Measurements from ENCODE around the gene FNIP2. TPM values are rescaled to one million over a fixed set of nuclear protein-coding genes. Genes with fewer than 3 reads are reported as not detected.
"Not testable (repeated sequence)": the region's sequence is repeated elsewhere in the genome, so short reads cannot be mapped to it uniquely, and the experiment has no call there.

FNIP2 gene
- total RNA-seq, 1 donor from 2014 or later, result 56.0 TPM

GRCh38 chr4:158894826-158895225, 126.0 kb downstream of the FNIP2 start:
- Mint-ChIP-seq H3K27me3 (no peaks in the 10 kb centered on the region), H3K4me3 (ENCODE audit: low read depth) (no peak overlapping the region), H3K4me1 (ENCODE audit: low read depth) (peaks cover 8% of the 10 kb centered on the region), H3K36me3 (ENCODE audit: insufficient read depth) (peaks cover 43% of the 10 kb centered on the region), H3K27ac (no peak overlapping the region), H3K9me3 (ENCODE audit: low read depth) (peaks cover 14% of the 10 kb centered on the region)
- DNase-seq (ENCODE audit: low spot score, unreplicated experiment), result no peak
- no peak for TF ChIP-seq CTCF (IDR thresholded peaks at IDR 0.05; ENCODE audit: unreplicated experiment)

GRCh38 chr4:158895797-158896576, 127.2 kb downstream of the FNIP2 start:
- Mint-ChIP-seq H3K4me3 (ENCODE audit: low read depth) (no peak overlapping the region), H3K9me3 (ENCODE audit: low read depth) (peaks cover 18% of the 10 kb centered on the region), H3K36me3 (ENCODE audit: insufficient read depth) (peaks cover 50% of the 10 kb centered on the region), H3K27me3 (no peaks in the 10 kb centered on the region), H3K27ac (no peak overlapping the region), H3K4me1 (ENCODE audit: low read depth) (peaks cover 11% of the 10 kb centered on the region)
- no peak for DNase-seq (ENCODE audit: low spot score, unreplicated experiment)
- no peak for TF ChIP-seq CTCF (IDR thresholded peaks at IDR 0.05; ENCODE audit: unreplicated experiment)

- H3K27ac Mint-ChIP-seq; DNase-seq (ENCODE audit: low spot score, unreplicated experiment); H3K27me3 Mint-ChIP-seq; H3K4me3 Mint-ChIP-seq (ENCODE audit: low read depth): not testable (repeated sequence)
- H3K4me1 Mint-ChIP-seq (ENCODE audit: low read depth), result peaks cover 11% of the 10 kb centered on the region
- peaks cover 24% of the 10 kb centered on the region for H3K9me3 Mint-ChIP-seq (ENCODE audit: low read depth)
- peaks cover 55% of the 10 kb centered on the region for H3K36me3 Mint-ChIP-seq (ENCODE audit: insufficient read depth)
Measured at GRCh38 chr4:158896577-158897238, 127.9 kb downstream of the FNIP2 start.

GRCh38 chr4:158900408-158900807, 131.6 kb downstream of the FNIP2 start:
- Mint-ChIP-seq H3K4me1 (ENCODE audit: low read depth) (peaks cover 37% of the 10 kb centered on the region), H3K9me3 (ENCODE audit: low read depth) (peaks cover 24% of the 10 kb centered on the region), H3K36me3 (ENCODE audit: insufficient read depth) (peaks cover 59% of the 10 kb centered on the region)
- not testable (repeated sequence) for H3K27me3 Mint-ChIP-seq; H3K4me3 Mint-ChIP-seq (ENCODE audit: low read depth); DNase-seq (ENCODE audit: low spot score, unreplicated experiment); H3K27ac Mint-ChIP-seq

GRCh38 chr4:158902280-158903078, 133.7 kb downstream of the FNIP2 start:
- peak; percentile 26 for TF ChIP-seq CTCF (IDR thresholded peaks at IDR 0.05; ENCODE audit: unreplicated experiment)
- peaks cover 18% of the 10 kb centered on the region for H3K9me3 Mint-ChIP-seq (ENCODE audit: low read depth)
- H3K36me3 Mint-ChIP-seq (ENCODE audit: insufficient read depth), result peaks cover 45% of the 10 kb centered on the region
- DNase-seq (ENCODE audit: low spot score, unreplicated experiment), result peak; percentile 55
- H3K4me1 Mint-ChIP-seq (ENCODE audit: low read depth), result peaks cover 38% of the 10 kb centered on the region
- not testable (repeated sequence) for H3K4me3 Mint-ChIP-seq (ENCODE audit: low read depth); H3K27me3 Mint-ChIP-seq
- peak overlapping the region; percentile 66 for H3K27ac Mint-ChIP-seq

- Mint-ChIP-seq H3K4me1 (ENCODE audit: low read depth) (peaks cover 38% of the 10 kb centered on the region), H3K36me3 (ENCODE audit: insufficient read depth) (peaks cover 41% of the 10 kb centered on the region), H3K4me3 (ENCODE audit: low read depth) (no peak overlapping the region), H3K27ac (peak overlapping the region; percentile 66), H3K9me3 (ENCODE audit: low read depth) (peaks cover 17% of the 10 kb centered on the region), H3K27me3 (no peaks in the 10 kb centered on the region)
- TF ChIP-seq CTCF (IDR thresholded peaks at IDR 0.05; ENCODE audit: unreplicated experiment), result no peak
- no peak for DNase-seq (ENCODE audit: low spot score, unreplicated experiment)
Measured at GRCh38 chr4:158903079-158903456, 134.2 kb downstream of the FNIP2 start.
